ENCODE results near the gene ANO4.
"Not testable (repeated sequence)": the region's sequence is repeated elsewhere in the genome, so short reads cannot be mapped to it uniquely, and the experiment has no call there.

The ANO4 gene

DNA sequence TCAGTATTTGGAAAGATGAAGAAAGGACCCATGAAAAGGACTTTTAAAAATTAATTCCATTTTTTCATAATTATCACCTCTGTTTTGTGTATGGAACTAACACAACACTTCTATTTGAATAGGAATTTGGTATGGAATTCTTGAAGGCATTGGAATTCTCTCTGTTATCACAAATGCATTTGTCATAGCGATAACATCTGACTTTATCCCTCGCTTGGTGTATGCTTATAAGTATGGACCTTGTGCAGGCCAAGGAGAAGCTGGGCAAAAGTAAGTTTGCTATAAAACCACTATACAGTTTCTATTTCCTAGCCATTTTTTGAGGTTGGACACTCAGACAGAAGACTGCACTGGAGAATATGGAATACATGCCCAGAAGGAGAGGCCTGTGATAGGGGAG, 316.9 kb downstream of the ANO4 start:
- no peak for DNase-seq (ENCODE audit: low read depth)
- H3K4me3 ChIP-seq (ENCODE audit: low read depth, low read length), result no peak overlapping the region

DNA sequence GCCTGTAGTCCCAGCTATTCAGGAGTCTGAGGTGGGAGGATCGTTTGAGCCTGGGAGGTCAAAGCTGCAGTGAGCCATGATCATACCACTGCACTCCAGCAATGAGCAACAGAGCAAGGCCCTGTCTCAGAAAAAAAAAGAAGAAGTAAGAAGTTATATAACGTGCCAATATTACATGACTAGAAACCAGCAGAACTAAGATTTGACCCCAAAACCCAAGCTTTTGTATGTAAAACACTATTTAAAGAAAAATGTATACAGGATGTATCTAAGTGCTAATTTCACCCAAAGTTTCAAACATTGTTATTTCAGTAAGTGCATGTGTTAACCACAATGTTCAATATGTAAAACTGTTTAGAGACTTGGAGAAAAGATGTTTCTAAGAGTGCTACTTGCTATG, 320.8 kb downstream of the ANO4 start:
- no peak for DNase-seq (ENCODE audit: low read depth)
- no peak overlapping the region for H3K4me3 ChIP-seq (ENCODE audit: low read depth, low read length)

DNA sequence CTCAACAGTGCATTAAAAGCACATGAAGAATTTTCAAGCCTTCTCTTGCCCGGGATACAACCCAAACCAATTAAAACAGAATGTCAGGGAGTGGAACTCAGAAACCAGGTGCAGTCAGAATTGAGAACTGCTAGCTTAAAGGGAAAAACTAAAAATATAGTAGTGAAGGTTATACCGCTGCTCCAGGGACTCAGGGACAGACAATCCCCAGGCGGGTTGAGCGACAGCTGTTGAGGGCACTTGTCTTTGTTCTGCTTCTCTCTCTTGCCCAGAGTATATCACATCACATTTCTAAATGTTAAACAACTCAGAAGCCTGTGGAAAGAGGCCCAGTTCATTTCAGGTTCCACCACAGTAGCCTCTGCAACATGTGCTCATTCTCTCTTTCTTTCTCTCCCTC, 322.3 kb downstream of the ANO4 start:
- H3K4me3 ChIP-seq (ENCODE audit: low read depth, low read length), result no peak overlapping the region
- no peak for DNase-seq (ENCODE audit: low read depth)

DNA sequence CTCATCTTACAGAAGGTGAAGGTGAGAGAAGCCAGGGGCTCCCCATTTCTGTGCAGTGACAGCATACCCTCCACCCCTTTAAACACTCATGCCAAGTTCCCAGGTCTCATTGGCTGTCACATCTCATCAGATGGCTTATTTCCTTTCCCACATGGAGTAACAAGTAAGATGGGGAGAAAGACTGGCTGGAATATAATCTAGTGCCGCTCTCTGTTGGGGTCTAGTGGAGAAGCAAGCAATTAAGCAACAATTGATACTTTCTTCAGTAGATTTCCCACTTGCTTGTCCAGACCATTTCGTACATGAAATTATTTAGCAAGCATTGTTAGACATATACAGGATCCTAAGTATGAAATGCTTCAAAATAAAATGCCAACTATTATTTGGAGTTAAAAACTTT, 323.3 kb downstream of the ANO4 start:
- no peak overlapping the region for H3K4me3 ChIP-seq (ENCODE audit: low read depth, low read length)
- no peak for DNase-seq (ENCODE audit: low read depth)

DNA sequence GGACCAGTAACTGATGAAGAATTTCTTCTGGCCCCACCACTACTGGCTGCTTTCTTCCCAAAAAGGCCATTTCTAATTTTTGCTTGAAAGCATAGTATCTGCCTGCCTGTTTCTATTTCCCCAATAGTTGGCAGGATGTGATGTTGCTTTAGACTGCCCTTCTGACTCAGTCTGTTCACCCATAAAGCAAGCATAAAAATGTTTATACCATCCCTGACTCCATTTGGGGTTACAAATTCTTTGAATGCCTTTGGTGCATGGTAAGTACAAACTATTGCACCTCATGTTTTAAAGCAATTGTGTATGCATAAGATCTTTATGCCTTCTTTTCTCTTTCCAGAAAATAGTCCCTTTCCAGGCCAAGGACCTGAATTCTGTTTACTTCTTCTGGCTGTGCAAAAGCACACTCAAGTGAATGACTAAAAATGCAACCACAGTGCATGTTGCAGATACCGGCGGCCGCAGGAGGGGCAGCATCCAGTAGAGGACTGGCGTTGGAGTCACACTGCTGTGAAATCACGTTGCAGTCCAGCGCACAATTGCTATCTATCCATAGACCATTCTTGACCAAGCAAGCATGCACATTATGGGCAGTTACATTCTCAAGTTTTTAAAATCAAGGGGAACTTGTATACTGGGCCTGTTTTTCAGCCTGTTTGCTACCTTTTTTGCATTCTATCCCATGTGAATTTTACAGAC, 333.1 kb downstream of the ANO4 start:
- no peak overlapping the region for H3K4me3 ChIP-seq (ENCODE audit: low read depth, low read length)
- DNase-seq (ENCODE audit: low read depth), result peak; percentile 5

DNA sequence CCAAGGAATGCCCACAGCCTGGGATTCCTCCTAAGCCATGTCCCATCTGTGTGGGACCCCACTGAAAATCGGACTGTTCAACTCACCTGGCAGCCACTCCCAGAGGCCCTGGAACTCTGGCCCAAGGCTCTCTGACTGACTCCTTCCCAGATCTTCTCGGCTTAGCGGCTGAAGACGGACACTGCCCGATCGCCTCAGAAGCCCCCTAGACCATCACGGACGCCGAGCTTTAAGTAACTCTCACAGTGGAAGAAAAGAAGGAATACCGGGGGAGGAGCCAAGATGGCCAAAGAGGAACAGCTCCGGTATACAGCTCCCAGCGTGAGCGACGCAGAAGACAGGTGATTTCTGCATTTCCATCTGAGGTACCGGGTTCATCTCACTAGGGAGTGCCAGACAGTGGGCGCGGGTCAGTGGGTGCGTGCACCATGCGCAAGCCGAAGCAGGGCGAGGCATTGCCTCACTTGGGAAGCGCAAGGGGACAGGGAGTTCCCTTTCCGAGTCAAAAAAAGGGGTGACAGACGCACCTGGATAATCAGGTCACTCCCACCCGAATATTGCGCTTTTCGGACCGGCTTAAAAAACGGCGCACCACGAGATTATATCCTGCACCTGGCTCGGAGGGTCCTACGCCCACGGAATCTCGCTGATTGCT, 351.3 kb downstream of the ANO4 start:
- not testable (repeated sequence) for DNase-seq (ENCODE audit: low read depth); H3K4me3 ChIP-seq (ENCODE audit: low read depth, low read length)

DNA sequence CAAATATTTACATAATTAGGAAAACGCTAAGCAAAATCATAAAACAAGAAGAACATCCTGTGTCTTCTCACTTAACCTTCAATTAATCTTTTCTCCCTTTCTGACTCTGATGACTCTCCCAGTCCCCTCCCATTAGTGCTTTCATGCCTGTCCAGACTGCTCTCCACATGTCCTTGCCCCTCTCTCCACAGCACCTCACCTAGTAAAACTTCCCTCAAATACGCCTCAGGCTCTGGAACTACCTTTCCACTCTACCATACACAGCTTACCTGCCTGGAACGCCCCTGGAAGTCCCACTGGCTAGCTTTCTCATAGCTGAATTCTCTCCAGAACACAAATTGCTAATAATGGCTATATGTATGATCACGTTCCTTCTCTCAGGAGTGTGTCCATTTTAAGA, 370.7 kb downstream of the ANO4 start:
- no peak overlapping the region for H3K4me3 ChIP-seq (ENCODE audit: low read depth, low read length)
- no peak for DNase-seq (ENCODE audit: low read depth)

DNA sequence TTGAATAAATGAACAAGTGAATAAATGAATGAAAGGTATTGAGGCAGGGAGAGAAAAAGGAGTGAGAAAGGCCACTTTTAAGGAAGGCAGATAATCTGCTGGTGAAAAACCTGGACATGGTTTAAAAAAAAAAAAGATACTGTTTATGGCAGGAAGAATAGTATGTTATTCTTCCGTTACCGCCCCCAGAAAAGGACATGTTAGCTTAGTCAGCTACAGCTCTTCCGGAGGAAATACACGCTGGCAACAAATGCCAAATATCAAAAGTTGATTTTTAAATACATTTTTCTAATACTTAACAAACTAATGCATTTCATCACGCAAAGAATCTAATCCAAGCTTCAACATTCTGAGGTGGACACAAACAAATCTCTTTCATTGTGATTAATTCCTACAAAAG, 372.3 kb downstream of the ANO4 start:
- H3K4me3 ChIP-seq (ENCODE audit: low read depth, low read length), result no peak overlapping the region
- no peak for DNase-seq (ENCODE audit: low read depth)

DNA sequence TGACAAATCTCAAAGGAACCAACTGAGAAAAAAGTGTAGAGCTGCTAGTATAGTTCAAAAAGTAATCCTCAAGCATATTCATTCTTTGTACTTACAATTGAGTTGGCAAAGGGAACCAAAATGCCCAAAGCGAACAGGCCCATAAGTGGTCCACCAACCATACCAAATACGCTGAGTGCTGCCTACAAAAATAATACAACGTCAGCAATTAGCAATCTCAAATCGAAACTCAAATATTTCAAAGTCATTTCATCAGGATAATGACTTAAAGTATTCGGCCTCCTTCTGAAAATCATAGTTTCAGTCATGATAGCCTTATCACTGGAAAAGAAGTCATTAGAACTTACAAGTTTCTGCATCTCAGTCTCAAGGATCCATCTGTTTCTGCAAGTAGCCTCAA, 373.4 kb downstream of the ANO4 start:
- no peak overlapping the region for H3K4me3 ChIP-seq (ENCODE audit: low read depth, low read length)

DNA sequence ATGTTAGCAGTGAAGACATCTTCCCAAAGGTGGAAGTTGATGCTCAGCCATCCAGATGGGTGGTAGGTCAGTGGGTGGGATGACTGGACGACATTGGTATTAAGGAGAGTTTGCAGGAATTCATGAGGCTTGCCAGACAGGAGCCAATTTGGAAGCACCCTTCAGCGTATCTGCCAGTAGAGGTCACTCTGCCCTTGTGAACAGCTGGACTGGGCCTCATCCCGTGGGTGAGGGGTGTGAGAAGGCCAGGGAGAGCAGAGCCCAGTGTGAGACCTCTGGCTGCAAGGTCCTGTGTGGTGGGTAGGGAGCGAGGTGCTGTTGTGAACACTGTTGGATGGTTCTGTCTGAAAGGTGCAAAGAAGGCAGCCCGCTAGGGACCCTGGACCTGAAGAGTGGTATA, 377.7 kb downstream of the ANO4 start:
- no peak overlapping the region for H3K4me3 ChIP-seq (ENCODE audit: low read depth, low read length)
- no peak for DNase-seq (ENCODE audit: low read depth)

More for the DNA sequence above, 373.4 kb downstream of the ANO4 start:
- DNase-seq (ENCODE audit: low read depth), result no peak

DNA sequence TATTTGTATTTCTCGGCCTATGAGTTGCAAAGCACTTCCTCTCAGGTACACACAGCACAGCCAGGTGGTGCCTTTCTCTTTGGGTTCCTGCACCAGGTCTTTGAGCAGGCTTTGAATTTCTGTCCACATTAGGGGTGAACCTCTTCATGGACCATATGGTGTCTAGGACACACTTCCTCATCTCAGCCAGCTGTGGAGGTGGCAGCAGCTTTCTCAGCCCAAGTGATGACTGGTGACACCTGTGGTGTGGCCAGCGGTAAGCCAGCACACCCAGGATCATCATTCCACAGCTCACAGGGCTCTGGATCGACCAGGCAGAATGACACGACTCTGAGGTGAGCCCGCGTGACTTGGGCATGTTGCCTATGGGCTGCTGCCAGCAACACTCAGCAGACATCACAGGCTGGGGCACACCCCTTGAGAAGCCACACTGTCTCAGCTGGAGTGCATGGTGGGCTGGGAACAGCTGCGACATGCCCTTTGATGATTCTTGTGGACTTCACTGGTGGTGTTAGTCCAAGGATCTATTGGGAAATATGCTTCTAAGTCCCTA, 378.7 kb downstream of the ANO4 start:
- DNase-seq (ENCODE audit: low read depth), result no peak
- no peak overlapping the region for H3K4me3 ChIP-seq (ENCODE audit: low read depth, low read length)

DNA sequence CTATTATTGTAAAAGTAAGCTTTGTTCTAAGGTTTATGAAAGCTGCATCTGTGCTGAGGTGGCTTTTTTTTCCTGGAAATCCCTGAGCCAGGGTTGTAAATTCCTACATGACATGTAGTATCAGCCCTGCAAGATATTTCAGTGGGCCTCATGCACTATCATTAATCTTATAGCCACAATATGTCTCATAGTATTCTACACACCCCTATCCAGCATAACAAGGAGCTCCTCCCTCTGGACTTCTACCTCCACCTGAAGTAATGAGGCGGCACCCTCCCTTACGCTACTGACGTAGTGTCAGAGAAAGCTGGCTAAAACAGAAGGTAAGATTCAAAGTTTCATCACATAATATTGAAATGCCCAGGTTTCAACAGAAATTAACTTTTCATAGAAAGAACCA, 380.0 kb downstream of the ANO4 start:
- no peak for DNase-seq (ENCODE audit: low read depth)
- H3K4me3 ChIP-seq (ENCODE audit: low read depth, low read length), result no peak overlapping the region
